ENCODE measurements around the gene TNFSF12.

TNFSF12 gene

GRCh38 chr17:7556627-7557026 is 7.8 kb downstream of the TNFSF12 start:
- DNase-seq (ENCODE audit: low read depth, low spot score), result no peak
- ChIA-PET CTCF (interaction anchor here (1.0 to 4.4 kb wide), 3 partner anchors 42 to 510 kb away, joined by 3 to 32 read pairs (median 3); no protein-coding TSS in a partner anchor), POLR2A (no interaction called here)
- H3K4me3 ChIP-seq (ENCODE audit: low read depth, low read length), result no peak overlapping the region
- TF ChIP-seq CTCF (IDR thresholded peaks at IDR 0.05; ENCODE audit: insufficient read depth, low read length, missing control alignments), result no peak

GRCh38 chr17:7557147-7557764 is 8.4 kb downstream of the TNFSF12 start:
- TF ChIP-seq CTCF (IDR thresholded peaks at IDR 0.05; ENCODE audit: insufficient read depth, low read length, missing control alignments), result no peak
- H3K4me3 ChIP-seq (ENCODE audit: low read depth, low read length), result no peak overlapping the region
- ChIA-PET POLR2A (interaction anchor here (0.6 kb wide), 1 partner anchor 164 kb away, joined by 3 read pairs; no protein-coding TSS in a partner anchor), CTCF (interaction anchor here (0.7 to 4.4 kb wide), 9 partner anchors 9 to 511 kb away, joined by 3 to 32 read pairs (median 3); partner anchors contain the start of gene TP53)
- DNase-seq (ENCODE audit: low read depth, low spot score), result no peak

DNA sequence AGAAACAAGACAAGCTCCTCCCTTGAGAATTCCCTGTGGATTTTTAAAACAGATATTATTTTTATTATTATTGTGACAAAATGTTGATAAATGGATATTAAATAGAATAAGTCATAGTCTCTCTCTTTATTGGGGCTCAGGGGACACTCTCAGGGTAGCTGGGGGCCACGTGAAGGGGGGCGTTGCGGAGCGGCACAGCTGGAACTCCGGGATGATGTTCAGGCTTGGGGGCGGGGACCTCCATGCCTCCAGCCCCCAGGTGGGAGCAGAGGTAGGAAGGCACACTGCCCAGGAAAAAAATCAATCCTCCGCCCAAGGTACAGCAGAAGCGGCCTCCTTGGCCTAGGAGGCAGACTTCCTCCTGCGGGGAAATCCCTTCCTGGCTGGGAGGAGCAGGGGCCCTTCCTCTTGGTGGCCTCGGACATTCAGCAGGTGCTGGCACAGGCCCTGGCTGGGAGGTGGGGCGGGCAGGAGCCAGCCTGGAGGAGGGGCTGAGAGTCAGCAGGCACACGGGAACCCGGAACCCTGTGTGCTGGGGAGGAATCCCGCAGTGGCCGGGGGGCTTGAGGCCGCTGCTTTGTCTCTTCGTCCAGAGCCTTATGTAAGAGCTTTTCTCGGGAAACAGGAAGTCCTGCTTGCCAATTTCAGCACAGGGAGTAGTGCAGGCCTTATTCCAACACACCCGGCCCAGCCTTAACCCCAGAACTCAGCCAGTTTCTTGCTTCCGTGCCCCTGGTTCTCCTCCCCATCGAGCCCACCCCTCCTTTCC is 9.1 kb downstream of the TNFSF12 start:
- H3K4me3 ChIP-seq (ENCODE audit: low read depth, low read length), result no peak overlapping the region
- no peak for TF ChIP-seq CTCF (IDR thresholded peaks at IDR 0.05; ENCODE audit: insufficient read depth, low read length, missing control alignments)
- CTCF ChIA-PET, result interaction anchor here (0.7 to 4.4 kb wide), 13 partner anchors 9 to 512 kb away, joined by 3 to 32 read pairs (median 3); partner anchors contain the start of genes TNFSF12, TP53 and WRAP53
- no peak for DNase-seq (ENCODE audit: low read depth, low spot score)
- POLR2A ChIA-PET, result interaction anchor here (0.6 kb wide), 2 partner anchors 164 to 234 kb away, joined by 3 read pairs; no protein-coding TSS in a partner anchor

DNA sequence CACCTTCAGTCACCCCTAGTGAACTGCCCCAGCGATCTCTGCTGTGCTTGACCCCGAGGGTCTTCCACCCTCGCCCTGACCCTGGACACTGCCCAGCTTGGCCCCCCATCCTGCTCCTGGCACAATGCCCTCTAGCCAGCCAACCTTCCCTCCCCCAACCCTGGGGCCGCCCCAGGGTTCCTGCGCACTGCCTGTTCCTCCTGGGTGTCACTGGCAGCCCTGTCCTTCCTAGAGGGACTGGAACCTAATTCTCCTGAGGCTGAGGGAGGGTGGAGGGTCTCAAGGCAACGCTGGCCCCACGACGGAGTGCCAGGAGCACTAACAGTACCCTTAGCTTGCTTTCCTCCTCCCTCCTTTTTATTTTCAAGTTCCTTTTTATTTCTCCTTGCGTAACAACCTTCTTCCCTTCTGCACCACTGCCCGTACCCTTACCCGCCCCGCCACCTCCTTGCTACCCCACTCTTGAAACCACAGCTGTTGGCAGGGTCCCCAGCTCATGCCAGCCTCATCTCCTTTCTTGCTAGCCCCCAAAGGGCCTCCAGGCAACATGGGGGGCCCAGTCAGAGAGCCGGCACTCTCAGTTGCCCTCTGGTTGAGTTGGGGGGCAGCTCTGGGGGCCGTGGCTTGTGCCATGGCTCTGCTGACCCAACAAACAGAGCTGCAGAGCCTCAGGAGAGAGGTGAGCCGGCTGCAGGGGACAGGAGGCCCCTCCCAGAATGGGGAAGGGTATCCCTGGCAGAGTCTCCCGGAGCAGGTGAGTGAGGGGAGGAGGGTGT is 9.9 kb downstream of the TNFSF12 start, which contains the start of gene TNFSF13:
Gene TNFSF13 (plus strand): TSS at position 207 of the 776 bp plus-strand sequence. CDS start 290 bp downstream, at position 497.
- H3K4me3 ChIP-seq (ENCODE audit: low read depth, low read length), result no peak within 1 kb of the TSS
- CTCF ChIA-PET, result interaction anchor here (1.0 to 4.4 kb wide), 11 partner anchors 8 to 262 kb away, joined by 3 to 35 read pairs (median 4); partner anchors contain the start of genes MPDU1, TNFSF12, TP53 and WRAP53
- no peak for DNase-seq (ENCODE audit: low read depth, low spot score)
- no peak for TF ChIP-seq CTCF (IDR thresholded peaks at IDR 0.05; ENCODE audit: insufficient read depth, low read length, missing control alignments)
- POLR2A ChIA-PET, result no interaction called here

GRCh38 chr17:7559320-7560171 is 10.7 kb downstream of the TNFSF12 start:
- no peak for DNase-seq (ENCODE audit: low read depth, low spot score)
- no peak overlapping the region for H3K4me3 ChIP-seq (ENCODE audit: low read depth, low read length)
- ChIA-PET POLR2A (interaction anchor here (1.1 to 2.5 kb wide), 4 partner anchors 10 to 214 kb away, joined by 3 to 13 read pairs (median 6); partner anchors contain the start of gene POLR2A), CTCF (interaction anchor here (0.6 to 3.3 kb wide), 54 partner anchors 10 to 514 kb away, joined by 3 to 140 read pairs (median 8); partner anchors contain the start of genes KCTD11, MPDU1, NEURL4 and PHF23)
- TF ChIP-seq CTCF (IDR thresholded peaks at IDR 0.05; ENCODE audit: insufficient read depth, low read length, missing control alignments), result no peak

Measured in AG04449 (cell line).